ENCODE data around the gene ELN.

Gene ELN

DNA sequence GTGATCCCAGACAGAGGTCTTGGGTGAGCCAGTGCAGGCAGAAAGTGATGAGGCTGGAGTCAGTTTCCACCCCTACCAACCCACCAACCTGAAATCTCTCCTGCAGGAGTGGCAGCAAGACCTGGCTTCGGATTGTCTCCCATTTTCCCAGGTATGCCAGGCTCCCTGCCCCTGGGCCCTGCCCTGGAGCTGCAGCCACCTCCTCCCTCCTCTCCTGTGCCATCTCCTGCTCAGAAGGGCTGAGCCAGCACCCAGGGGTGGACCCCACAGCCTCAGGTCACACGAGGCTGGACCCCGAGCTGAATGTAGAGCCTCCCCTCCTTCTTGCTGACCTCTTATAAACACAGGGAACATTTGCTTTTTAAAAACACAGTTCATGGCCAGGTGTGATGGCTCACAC is 38.7 kb downstream of the ELN start:
- no peak for ATAC-seq

DNA sequence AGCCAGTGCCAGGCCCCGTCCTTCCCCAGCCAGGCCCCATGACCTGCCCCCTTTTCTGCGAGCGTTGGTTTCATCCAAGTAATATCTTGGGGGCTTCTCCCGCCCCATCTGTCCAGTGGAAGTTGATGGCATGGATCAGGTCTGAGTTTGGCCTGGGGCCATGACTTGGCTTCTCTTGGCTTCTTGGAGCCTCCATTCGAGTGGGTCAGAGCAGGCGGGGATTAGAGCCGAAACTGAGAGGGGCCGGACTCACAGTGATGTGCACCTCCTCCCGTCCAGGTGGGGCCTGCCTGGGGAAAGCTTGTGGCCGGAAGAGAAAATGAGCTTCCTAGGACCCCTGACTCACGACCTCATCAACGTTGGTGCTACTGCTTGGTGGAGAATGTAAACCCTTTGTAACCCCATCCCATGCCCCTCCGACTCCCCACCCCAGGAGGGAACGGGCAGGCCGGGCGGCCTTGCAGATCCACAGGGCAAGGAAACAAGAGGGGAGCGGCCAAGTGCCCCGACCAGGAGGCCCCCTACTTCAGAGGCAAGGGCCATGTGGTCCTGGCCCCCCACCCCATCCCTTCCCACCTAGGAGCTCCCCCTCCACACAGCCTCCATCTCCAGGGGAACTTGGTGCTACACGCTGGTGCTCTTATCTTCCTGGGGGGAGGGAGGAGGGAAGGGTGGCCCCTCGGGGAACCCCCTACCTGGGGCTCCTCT is 40.6 kb downstream of the ELN start:
- no peak for ATAC-seq

- no peak for ATAC-seq
Measured at GRCh38 chr7:74069086-74069541, 41.1 kb downstream of the ELN start.

DNA sequence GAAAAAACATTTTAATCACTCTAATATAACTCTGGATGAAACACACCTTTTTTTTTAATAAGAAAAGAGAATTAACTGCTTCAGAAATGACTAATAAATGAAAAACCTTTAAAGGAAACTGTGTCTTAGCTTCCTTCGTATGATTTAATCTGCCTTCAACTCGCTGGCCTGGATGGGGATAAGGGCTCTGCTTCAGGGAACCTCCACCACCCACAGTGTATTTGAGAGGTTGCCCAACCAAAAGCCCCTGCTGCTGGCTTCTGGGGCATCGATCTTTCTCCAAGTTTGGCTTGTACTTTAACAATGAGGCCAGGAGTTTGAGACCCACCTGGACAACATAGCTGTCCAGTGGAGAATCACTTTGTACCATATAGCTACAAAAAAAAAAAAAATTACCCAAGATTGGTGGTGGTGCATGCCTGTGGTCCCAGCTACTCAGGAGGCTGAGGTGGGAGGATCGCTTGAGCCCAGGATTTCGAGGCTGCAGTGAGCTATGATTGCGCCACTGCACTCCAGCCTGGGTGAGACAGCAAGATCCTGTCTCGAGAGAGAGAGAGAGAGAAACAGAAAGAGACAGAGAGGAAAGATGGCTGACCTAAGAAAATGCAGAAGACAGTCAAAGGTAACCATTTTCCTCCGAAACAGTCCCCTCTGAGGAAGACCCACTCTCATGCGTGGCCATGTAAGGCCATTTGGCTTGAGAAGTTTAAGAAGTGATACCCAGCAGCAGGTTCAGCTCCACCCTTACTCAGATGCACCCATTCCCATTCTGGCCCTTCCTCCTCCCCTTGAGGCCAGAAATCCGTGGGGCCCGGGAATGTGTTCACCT is 42.0 kb downstream of the ELN start:
- ATAC-seq, result no peak

DNA sequence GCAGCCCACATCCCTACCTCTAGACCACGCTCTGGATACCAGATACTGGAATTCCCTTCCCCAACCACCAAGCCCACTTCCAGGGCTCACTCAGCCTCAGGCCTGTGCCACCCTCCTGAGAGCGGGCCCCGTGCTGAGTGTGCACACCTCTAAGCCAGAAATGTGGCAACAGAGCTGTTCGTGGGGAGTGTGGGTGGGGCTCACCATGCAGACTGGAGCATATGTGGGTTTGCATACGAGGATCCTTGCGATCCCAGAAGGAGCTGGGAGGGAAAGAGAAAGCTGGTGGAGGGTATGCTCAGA is 42.6 kb downstream of the ELN start:
- ATAC-seq, result no peak

DNA sequence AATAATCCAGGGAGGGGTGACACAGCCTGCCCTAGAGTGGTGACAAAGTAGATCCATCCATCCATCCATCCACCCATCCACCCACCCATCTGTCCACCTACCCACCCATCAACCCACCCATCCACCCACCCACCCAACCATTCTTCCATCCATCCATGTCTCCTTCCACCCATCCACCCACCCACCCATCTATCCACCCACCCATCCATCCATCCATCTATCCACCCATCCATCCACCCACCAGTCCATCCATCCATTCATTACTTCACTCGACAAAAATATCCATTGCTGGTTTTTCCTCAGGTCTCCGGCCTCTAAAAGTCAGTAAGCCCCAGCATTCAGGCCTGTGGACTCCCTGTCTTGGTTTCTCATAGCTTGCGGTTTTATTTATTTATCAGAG is 43.1 kb downstream of the ELN start:
- ATAC-seq, result no peak

- no peak for ATAC-seq
Measured at GRCh38 chr7:74074770-74075169, 46.8 kb downstream of the ELN start.

DNA sequence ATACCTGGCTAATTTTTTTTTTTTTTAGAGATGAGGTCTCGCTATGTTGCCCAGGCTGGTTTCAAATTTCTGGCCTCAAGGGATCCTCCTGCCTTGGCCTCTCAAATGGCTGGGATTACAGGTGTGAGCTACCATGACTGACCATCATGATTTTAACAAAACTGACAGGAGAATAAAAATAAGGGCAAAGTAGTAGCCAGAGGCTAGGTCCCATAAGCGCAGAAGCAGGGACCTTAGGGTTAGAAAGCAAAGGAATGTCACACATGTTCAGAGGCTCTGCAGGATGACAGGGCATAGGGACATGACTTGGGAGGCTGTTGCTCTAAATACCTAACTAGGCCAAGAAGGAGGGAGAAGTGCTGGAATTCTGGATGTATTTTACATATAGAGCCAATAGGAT is 50.5 kb downstream of the ELN start:
- ATAC-seq, result no peak

DNA sequence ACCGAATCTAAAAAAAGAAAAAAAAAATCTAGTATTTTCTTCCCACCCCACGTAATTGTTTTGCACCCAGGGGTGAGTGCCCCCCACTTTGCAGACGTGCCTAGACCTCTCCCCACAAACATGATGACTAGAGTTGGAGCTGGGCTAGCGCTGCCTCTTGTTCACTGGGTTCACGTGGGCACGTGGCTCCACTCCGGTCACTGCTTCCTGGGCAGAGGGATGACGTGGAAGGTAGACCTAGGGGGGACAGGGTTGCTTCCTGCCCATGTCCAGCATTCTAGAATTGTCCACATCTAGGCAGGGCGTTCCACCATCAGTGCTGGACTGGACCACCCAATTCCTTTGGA is 54.8 kb downstream of the ELN start:
- ATAC-seq, result no peak

DNA sequence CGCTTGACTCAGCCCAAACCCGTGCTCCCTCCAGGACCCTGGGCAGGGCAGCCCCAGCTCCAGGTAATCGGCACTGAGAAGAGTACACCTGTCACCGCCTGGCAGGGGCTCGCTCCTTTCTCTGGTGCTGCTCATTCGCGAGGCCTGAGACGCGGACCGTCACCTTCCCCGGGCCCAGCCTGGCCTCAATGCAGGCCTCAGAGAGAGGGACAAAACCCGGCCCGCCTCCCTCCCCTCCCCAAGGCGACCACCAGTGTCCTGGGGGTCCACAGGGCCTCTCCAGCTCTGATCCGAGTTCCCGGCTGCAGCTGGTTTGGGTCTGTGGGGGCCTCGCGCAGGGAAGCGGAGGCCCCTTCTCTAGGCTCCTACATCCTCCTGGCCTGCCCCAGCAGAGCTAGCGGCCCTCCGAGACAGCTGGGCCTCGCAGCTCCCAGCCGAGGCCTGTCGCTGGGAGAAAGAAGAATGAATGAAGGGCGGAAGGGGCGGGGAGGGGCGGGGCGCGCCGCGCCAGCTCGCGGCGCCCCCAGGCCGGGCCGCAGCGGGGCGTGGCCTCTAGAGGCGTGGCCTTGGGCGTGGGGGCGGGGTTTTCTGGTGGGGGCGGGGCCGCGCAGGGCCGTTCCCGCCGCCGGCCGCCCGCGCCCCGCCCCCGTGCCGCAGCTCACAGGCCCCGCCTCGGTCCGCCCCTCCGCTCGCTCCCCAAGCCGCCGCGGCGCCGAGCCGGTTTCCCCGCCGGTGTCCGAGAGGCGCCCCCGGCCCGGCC is 55.3 kb downstream of the ELN start, which contains the start of gene LIMK1:
Gene LIMK1, plus strand, starts transcription at position 688 of the 760 bp plus-strand sequence. CDS start 187 bp downstream, outside the sequence.
- ATAC-seq, result peak; percentile 79 to 83

DNA sequence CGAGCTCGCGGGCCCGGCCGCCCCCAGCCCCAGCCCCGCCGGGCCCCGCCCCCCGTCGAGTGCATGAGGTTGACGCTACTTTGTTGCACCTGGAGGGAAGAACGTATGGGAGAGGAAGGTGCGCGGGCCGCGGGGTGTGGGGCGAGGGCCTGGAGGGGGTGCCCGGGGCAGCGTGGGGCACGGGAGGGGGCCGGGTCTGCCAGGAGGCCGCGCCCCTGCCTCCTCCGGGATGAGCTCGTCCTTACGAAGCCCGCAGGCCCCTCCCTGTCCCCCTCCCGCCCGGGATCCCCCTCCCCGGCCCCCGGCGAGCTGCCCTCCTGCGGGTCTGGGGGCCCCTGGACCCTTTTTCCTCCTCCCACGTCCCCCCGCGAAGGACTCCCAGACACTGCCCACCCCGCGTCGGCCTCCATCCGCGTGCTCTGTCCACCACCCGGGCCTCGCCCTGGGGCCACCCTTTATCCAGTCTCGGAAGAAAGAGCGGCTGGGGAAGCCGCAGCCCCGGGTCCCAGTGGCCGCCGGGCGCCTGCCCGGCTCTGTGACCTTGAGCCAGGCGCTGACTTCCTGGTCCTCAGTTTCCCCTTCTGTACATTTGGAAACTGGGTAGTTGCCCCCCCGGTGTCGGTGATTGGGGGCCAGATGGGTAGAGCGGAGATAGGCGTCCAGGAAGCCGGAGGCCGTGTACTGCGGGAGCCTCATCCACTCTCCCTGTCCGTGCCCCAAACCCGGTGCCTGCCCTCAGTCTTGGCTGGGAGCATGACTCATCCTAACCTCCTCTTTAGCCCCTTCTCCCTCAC is 56.2 kb downstream of the ELN start:
- ATAC-seq, result peak; percentile 69

GRCh38 chr7:74084722-74085578 is 57.0 kb downstream of the ELN start:
- no peak for ATAC-seq

GRCh38 chr7:74087791-74088453 is 59.9 kb downstream of the ELN start:
- ATAC-seq, result no peak

GRCh38 chr7:74092321-74092963 is 64.5 kb downstream of the ELN start:
- ATAC-seq, result no peak

GRCh38 chr7:74092964-74093471 is 65.0 kb downstream of the ELN start:
- no peak for ATAC-seq

DNA sequence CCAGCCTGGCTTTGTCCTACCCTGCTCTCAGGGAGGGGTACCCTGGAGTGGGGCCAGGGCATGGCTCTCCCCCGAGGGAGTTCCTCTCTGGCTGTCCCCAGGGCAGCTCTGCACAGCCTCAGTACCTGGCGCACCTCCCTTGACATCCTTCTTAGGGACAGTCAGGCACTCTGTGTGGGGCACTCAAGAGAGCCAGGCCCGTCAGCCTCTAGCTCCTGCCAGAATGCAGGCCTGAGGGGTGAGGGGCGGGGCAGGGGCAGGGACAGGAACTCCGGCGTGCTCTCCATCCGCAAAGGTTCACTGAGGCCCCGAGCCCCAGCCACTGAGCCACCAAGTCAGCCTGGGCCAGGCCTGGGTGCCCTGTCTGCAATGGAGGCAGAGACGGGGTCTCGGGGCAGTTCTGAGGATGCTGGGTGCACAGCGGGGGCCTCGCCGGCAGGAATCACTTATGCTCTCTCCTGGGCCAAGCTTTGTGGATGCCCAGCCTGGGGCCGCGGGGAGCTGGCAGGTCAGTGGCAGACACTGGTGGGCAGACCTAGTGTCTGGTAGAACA is 65.8 kb downstream of the ELN start:
- ATAC-seq, result peak; percentile 7 to 14

GRCh38 chr7:74094224-74095101 is 66.5 kb downstream of the ELN start:
- peak; percentile 88 to 92 for ATAC-seq

DNA sequence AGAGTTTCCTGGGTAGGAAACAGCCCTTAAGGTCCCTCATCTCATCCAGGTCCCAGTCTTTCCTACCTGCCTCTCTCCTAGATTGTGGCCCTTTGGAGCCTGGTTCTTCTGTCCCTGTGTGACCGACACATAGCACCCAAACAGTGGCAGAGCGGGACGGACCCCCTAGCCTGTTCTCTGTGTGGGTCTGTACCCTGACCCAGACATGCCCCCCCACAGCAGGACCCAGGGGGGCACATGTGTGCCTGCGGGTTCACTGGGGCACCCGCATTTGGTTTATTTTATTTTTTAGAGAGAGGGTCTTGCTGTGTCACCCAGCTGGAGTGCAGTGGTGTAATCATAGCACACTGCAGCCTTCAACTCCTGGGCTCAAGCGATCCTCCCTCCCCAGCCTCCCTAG is 67.2 kb downstream of the ELN start:
- ATAC-seq, result no peak

Data from activated CD4-positive, CD25-positive, alpha-beta regulatory T cell treated with anti-CD3 and anti-CD28 coated beads, Interleukin-2, amount 50 U/mL, for 24 hours (primary cell).